ENCODE measurements around the gene CD58. TPM values are rescaled to one million over a fixed set of nuclear protein-coding genes. Genes with fewer than 3 reads are reported as not detected.

The CD58 gene
- total and polyA plus RNA-seq, 4 donors: 5.1 to 30.2 (median 10.8) TPM

DNA sequence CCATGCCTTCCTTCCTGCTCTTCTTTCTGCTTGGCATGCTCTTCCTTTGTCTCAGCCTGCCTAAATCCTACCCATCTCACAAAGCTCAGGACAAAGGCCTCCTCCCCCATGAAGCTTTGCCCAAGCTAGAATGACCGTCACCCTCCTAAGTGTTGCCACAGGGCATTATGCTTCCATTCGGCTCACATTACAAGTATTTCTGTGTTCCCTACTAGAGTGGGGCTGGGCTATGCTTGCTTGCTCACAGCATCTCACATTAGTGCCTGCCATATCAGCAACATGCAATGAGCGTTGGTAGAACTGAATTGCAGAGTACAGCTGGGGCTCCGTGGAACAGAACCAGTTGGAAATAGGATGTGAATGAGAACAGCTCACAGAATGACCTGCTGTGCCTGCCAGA lies 82.8 kb downstream of the CD58 start:
- DNase-seq (ENCODE audit: low spot score): no peak
- Histone ChIP-seq H3K36me3 (ENCODE audit: control insufficient read depth in 4 of 4, insufficient read depth in 3 of 4, low read depth in 1 of 4, low read length in 3 of 4) (no peaks in the 10 kb centered on the region), H3K9me3 (ENCODE audit: control insufficient read depth in 4 of 4, low read length in 3 of 4) (no peaks in the 10 kb centered on the region), H3K9ac (ENCODE audit: low read depth in 1 of 2, low read length in 2 of 2) (no peak overlapping the region), H3K4me1 (ENCODE audit: control insufficient read depth in 4 of 4, insufficient read depth in 4 of 4, low read length in 3 of 4) (peaks cover 1 to 28% (median 6%) of the 10 kb centered on the region in 4 donors), H3K27me3 (ENCODE audit: control insufficient read depth in 4 of 4, insufficient read depth in 4 of 4, low read length in 3 of 4) (no peaks in the 10 kb centered on the region), H3K4me3 (ENCODE audit: low read depth in 1 of 3, low read length in 3 of 3) (no peak overlapping the region), H3K27ac (ENCODE audit: low read depth in 1 of 2, low read length in 2 of 2) (no peak overlapping the region)
- 93% methylated on average over 4 of the region's 4 CpGs for WGBS
- no peak for TF ChIP-seq RAD21 (IDR thresholded peaks at IDR 0.05)

DNA sequence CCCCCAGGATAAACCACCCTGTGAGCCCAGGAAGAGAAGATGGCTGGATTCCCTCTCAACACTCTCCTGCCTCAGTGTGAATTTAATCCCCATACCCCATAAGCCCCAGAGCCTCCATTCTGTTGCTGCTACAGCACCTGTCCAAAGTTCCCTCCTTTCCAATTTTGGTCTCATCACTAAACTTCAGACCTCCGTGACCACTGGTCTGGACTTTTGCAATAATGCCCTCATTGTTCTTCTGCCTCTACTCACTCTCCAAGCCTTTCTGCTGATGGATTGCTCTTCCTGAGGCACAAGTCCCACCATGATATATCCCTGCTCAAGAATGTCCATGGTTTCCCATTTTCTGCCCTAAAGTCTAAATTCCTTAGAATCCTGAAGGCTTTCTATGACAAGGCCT lies 83.2 kb downstream of the CD58 start:
- no peaks in the 10 kb centered on the region for H3K9me3 ChIP-seq (ENCODE audit: control insufficient read depth in 4 of 4, low read length in 3 of 4)
- no peak overlapping the region for H3K4me3 ChIP-seq (ENCODE audit: low read depth in 1 of 3, low read length in 3 of 3)
- TF ChIP-seq SP1 (IDR thresholded peaks at IDR 0.05): no peak
- H3K27me3 ChIP-seq (ENCODE audit: control insufficient read depth in 4 of 4, insufficient read depth in 4 of 4, low read length in 3 of 4): no peaks in the 10 kb centered on the region
- no peak overlapping the region for H3K27ac ChIP-seq (ENCODE audit: low read depth in 1 of 2, low read length in 2 of 2)
- peaks cover under 1 to 24% (median 4%) of the 10 kb centered on the region in 4 donors for H3K4me1 ChIP-seq (ENCODE audit: control insufficient read depth in 4 of 4, insufficient read depth in 4 of 4, low read length in 3 of 4)
- WGBS: 85% methylated on average over 1 of the region's 1 CpG
- H3K36me3 ChIP-seq (ENCODE audit: control insufficient read depth in 4 of 4, insufficient read depth in 3 of 4, low read depth in 1 of 4, low read length in 3 of 4): no peaks in the 10 kb centered on the region
- H3K9ac ChIP-seq (ENCODE audit: low read depth in 1 of 2, low read length in 2 of 2): no peak overlapping the region
- no peak for DNase-seq (ENCODE audit: low spot score)

DNA sequence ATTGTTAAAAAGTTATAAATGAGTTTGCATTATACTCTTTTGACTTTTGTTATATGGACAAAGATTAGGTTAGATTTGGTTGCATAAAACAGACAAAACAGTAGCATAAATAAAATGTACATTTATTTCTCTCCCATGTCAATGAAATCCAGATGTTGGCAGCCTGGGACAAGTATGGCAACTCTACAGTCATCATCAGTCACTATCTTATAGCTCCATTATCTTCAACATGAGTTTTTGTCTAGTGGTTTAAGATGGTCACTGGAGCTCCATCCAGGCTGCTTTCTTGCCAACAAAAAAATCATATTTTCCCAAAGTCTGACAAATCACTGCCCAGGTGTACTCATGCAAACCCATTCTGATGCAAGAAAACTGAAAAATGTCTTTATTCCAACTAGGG lies 83.8 kb downstream of the CD58 start:
- H3K4me3 ChIP-seq (ENCODE audit: low read depth in 1 of 3, low read length in 3 of 3): no peak overlapping the region
- H3K9ac ChIP-seq (ENCODE audit: low read depth in 1 of 2, low read length in 2 of 2): no peak overlapping the region
- H3K27ac ChIP-seq (ENCODE audit: low read depth in 1 of 2, low read length in 2 of 2): no peak overlapping the region
- TF ChIP-seq RXRA (IDR thresholded peaks at IDR 0.05) (no peak), YY1 (IDR thresholded peaks at IDR 0.05) (no peak), FOXA2 (IDR thresholded peaks at IDR 0.05) (no peak), TAF1 (conservative IDR thresholded peaks at IDR 0.05) (no peak), HNF4A (conservative IDR thresholded peaks at IDR 0.05) (no peak), RAD21 (IDR thresholded peaks at IDR 0.05) (no peak)
- TF ChIP-seq, protein P1, sequence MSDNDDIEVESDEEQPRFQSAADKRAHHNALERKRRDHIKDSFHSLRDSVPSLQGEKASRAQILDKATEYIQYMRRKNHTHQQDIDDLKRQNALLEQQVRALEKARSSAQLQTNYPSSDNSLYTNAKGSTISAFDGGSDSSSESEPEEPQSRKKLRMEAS (IDR thresholded peaks at IDR 0.05): no peak
- TF ChIP-seq, protein P2, sequence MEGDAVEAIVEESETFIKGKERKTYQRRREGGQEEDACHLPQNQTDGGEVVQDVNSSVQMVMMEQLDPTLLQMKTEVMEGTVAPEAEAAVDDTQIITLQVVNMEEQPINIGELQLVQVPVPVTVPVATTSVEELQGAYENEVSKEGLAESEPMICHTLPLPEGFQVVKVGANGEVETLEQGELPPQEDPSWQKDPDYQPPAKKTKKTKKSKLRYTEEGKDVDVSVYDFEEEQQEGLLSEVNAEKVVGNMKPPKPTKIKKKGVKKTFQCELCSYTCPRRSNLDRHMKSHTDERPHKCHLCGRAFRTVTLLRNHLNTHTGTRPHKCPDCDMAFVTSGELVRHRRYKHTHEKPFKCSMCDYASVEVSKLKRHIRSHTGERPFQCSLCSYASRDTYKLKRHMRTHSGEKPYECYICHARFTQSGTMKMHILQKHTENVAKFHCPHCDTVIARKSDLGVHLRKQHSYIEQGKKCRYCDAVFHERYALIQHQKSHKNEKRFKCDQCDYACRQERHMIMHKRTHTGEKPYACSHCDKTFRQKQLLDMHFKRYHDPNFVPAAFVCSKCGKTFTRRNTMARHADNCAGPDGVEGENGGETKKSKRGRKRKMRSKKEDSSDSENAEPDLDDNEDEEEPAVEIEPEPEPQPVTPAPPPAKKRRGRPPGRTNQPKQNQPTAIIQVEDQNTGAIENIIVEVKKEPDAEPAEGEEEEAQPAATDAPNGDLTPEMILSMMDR (IDR thresholded peaks at IDR 0.05; ENCODE audit: low read depth, low read length, missing input control): no peak
- TF ChIP-seq, protein P3, sequence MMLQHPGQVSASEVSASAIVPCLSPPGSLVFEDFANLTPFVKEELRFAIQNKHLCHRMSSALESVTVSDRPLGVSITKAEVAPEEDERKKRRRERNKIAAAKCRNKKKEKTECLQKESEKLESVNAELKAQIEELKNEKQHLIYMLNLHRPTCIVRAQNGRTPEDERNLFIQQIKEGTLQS (IDR thresholded peaks at IDR 0.05): no peak
- TF ChIP-seq, protein P4, sequence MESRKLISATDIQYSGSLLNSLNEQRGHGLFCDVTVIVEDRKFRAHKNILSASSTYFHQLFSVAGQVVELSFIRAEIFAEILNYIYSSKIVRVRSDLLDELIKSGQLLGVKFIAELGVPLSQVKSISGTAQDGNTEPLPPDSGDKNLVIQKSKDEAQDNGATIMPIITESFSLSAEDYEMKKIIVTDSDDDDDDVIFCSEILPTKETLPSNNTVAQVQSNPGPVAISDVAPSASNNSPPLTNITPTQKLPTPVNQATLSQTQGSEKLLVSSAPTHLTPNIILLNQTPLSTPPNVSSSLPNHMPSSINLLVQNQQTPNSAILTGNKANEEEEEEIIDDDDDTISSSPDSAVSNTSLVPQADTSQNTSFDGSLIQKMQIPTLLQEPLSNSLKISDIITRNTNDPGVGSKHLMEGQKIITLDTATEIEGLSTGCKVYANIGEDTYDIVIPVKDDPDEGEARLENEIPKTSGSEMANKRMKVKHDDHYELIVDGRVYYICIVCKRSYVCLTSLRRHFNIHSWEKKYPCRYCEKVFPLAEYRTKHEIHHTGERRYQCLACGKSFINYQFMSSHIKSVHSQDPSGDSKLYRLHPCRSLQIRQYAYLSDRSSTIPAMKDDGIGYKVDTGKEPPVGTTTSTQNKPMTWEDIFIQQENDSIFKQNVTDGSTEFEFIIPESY (IDR thresholded peaks at IDR 0.05): no peak
- no peak for DNase-seq (ENCODE audit: low spot score)
- H3K4me1 ChIP-seq (ENCODE audit: control insufficient read depth in 4 of 4, insufficient read depth in 4 of 4, low read length in 3 of 4): peaks cover 0 to 24% (median 3%) of the 10 kb centered on the region in 4 donors
- no peaks in the 10 kb centered on the region for H3K9me3 ChIP-seq (ENCODE audit: control insufficient read depth in 4 of 4, low read length in 3 of 4)
- no peaks in the 10 kb centered on the region for H3K27me3 ChIP-seq (ENCODE audit: control insufficient read depth in 4 of 4, insufficient read depth in 4 of 4, low read length in 3 of 4)
- no peaks in the 10 kb centered on the region for H3K36me3 ChIP-seq (ENCODE audit: control insufficient read depth in 4 of 4, insufficient read depth in 3 of 4, low read depth in 1 of 4, low read length in 3 of 4)
